Measurements from ENCODE around the gene TRIO. TPM values are rescaled to one million over a fixed set of nuclear protein-coding genes. Genes with fewer than 3 reads are reported as not detected.

Gene TRIO
- total and polyA plus RNA-seq, 8 donors, result 84.4 to 151 (median 93.7) TPM

DNA sequence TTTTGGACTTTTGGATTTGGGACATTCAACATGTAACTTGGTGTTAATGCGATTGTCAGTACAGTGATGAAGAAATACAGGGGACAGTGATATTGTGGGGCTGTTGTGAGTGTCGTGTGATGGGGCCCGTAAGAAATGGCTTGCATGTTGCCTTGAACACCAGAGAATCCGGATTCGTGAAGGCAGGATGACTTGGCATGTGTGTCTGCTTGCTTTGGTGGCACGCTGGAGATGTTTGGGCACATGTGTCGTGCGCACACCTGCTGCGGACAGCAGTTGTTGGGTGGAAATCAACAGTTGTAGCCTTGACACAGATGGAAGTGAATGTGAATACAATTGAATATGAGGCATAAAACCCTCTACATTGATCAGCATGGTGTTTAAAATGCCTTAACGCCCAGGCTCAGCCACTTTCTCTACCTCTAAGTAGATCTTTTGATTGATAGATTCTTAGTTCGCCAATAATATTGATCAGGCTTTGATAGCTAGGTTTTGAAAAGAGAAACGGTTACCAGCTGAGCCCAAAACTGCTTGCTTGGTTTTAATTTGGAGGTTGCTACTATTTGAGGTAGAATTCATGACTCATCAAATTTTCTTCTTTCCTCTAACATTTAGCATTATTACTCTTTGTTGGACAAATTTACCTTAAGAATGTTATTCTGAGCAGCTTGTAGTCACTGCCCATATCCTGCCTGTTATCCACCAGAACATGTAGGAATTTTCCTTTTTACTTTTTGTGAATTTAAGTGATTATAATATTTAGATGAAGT is 94.4 kb downstream of the TRIO start:
- Histone ChIP-seq H3K9me3 (no peaks in the 10 kb centered on the region), H3K27me3 (no peaks in the 10 kb centered on the region), H3K4me3 (no peak overlapping the region), H3K4me1 (peaks cover 0 to 32% of the 10 kb centered on the region in 2 donors), H3K36me3 (no peaks in the 10 kb centered on the region), H3K27ac (no peak overlapping the region)
- ATAC-seq (no peak), DNase-seq (no peak)
- TF ChIP-seq, protein P1, sequence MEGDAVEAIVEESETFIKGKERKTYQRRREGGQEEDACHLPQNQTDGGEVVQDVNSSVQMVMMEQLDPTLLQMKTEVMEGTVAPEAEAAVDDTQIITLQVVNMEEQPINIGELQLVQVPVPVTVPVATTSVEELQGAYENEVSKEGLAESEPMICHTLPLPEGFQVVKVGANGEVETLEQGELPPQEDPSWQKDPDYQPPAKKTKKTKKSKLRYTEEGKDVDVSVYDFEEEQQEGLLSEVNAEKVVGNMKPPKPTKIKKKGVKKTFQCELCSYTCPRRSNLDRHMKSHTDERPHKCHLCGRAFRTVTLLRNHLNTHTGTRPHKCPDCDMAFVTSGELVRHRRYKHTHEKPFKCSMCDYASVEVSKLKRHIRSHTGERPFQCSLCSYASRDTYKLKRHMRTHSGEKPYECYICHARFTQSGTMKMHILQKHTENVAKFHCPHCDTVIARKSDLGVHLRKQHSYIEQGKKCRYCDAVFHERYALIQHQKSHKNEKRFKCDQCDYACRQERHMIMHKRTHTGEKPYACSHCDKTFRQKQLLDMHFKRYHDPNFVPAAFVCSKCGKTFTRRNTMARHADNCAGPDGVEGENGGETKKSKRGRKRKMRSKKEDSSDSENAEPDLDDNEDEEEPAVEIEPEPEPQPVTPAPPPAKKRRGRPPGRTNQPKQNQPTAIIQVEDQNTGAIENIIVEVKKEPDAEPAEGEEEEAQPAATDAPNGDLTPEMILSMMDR (IDR thresholded peaks at IDR 0.05), result no peak
- intact Hi-C loops (cut with DNase I), result no loop called here

GRCh38 chr5:14238272-14238671 is 95.1 kb downstream of the TRIO start:
- no peaks in the 10 kb centered on the region for H3K9me3 ChIP-seq
- H3K36me3 ChIP-seq, result no peaks in the 10 kb centered on the region
- TF ChIP-seq, protein P1 (IDR thresholded peaks at IDR 0.05), result no peak
- no peak overlapping the region for H3K27ac ChIP-seq
- H3K27me3 ChIP-seq, result no peaks in the 10 kb centered on the region
- ATAC-seq (no peak), DNase-seq (no peak)
- intact Hi-C loops (cut with DNase I), result no loop called here
- no peak overlapping the region for H3K4me3 ChIP-seq
- H3K4me1 ChIP-seq, result peaks cover 0 to 38% of the 10 kb centered on the region in 2 donors

DNA sequence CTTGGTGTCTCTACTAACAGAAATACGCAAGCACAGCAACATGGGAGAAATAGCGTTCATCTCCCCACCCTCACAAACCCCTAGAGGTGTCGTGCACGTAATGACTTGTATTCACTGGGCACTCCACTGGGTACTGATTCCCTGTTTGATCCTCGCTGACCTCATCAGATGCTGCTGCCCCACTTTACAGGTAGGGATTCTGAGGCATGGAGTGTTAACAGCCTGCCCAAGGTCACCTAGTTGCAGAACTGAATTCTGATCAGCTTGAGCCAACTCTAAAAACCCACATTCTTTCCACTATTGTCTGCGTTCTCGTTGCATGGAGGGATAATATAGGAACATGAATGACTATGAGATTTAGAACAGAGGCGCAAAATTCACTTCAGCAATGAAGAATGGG is 96.3 kb downstream of the TRIO start:
- H3K9me3 ChIP-seq, result no peaks in the 10 kb centered on the region
- ATAC-seq (no peak), DNase-seq (no peak)
- H3K4me1 ChIP-seq, result peaks cover 0 to 36% of the 10 kb centered on the region in 2 donors
- no peak overlapping the region for H3K27ac ChIP-seq
- TF ChIP-seq, protein P1 (IDR thresholded peaks at IDR 0.05), result no peak
- no peaks in the 10 kb centered on the region for H3K36me3 ChIP-seq
- intact Hi-C loops (cut with DNase I), result no loop called here
- no peaks in the 10 kb centered on the region for H3K27me3 ChIP-seq
- H3K4me3 ChIP-seq, result no peak overlapping the region

DNA sequence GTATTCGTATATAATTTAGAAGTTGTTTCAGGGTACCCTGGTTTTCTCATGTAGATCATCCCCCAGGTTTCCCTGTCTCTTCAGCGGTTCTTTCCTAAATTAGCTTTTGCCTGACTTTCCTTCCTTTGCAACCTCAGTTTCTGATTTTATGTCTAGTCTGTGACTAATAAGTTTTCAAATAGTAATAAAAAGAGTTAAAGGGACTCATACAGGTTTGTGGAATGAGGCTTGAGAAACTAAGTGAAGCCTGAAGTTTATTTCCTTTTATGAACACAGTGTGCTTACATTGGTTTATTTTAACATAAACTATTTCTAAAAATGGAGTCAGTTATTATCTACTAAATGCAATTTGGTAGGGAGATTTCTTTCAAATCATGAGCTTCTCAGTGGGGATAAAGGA is 96.8 kb downstream of the TRIO start:
- Histone ChIP-seq H3K4me3 (no peak overlapping the region), H3K9me3 (no peaks in the 10 kb centered on the region), H3K4me1 (peaks cover 0 to 34% of the 10 kb centered on the region in 2 donors), H3K27ac (no peak overlapping the region), H3K36me3 (no peaks in the 10 kb centered on the region), H3K27me3 (no peaks in the 10 kb centered on the region)
- DNase-seq, result no peak
- intact Hi-C loops (cut with DNase I), result no loop called here
- ATAC-seq, result no peak
- TF ChIP-seq, protein P1 (IDR thresholded peaks at IDR 0.05), result no peak

- ATAC-seq (no peak), DNase-seq (no peak)
- TF ChIP-seq, protein P1 (IDR thresholded peaks at IDR 0.05), result no peak
- no peaks in the 10 kb centered on the region for H3K9me3 ChIP-seq
- peaks cover 0 to 34% of the 10 kb centered on the region in 2 donors for H3K4me1 ChIP-seq
- no peaks in the 10 kb centered on the region for H3K27me3 ChIP-seq
- no peak overlapping the region for H3K27ac ChIP-seq
- intact Hi-C loops (cut with DNase I), result no loop called here
- no peak overlapping the region for H3K4me3 ChIP-seq
- no peaks in the 10 kb centered on the region for H3K36me3 ChIP-seq
Observed at GRCh38 chr5:14240359-14240758, 97.2 kb downstream of the TRIO start.

Measured in left lung (tissue), 10 donors.